Prostate gland (tissue), 2 donors: ENCODE results near the gene GNB5. TPM values are rescaled to one million over a fixed set of nuclear protein-coding genes. Genes with fewer than 3 reads are reported as not detected.
"Not testable (repeated sequence)": the region's sequence is repeated elsewhere in the genome, so short reads cannot be mapped to it uniquely, and the experiment has no call there.

ENCODE experiments used
- DNase-seq: peaks from one replicate; pipeline ENCODE4 v3.0.0-alpha.2; 2019; ENCODE audit warnings: low spot score
- H3K27ac ChIP-seq, 2 donors: fragments of 200-600 bp; sonication (generic); 2 replicates each; pipeline ENCODE4 v1.5.1; 2017 to 2019
- H3K27me3 ChIP-seq: fragments of 200-600 bp; sonication (generic); replicated peaks from 2 replicates; pipeline ENCODE4 v1.5.1; 2019; ENCODE audit not compliant: insufficient read depth
- H3K36me3 ChIP-seq, 2 donors: fragments of 200-600 bp; sonication (generic); 1 replicate in 1 of 2; 2 replicates in 1 of 2; pipeline versions ENCODE4 v1.5.1 to v1.8.1; 2017 to 2019
- H3K4me1 ChIP-seq: fragments of 200-600 bp; sonication (generic); replicated peaks from 2 replicates; pipeline ENCODE4 v1.5.1; 2019
- H3K4me3 ChIP-seq, 2 donors: fragments of 200-600 bp; sonication (generic); 2 replicates each; pipeline ENCODE4 v1.5.1; 2017 to 2019
- H3K9me3 ChIP-seq: fragments of 200-600 bp; sonication (generic); 2 replicates; pipeline ENCODE4 v1.5.1; 2017
- CTCF ChIP-seq, 4 experiments: fragments of 200-600 bp in 2 of 4; fragments of 450-650 bp in 2 of 4; sonication (generic) in 2 of 4; IDR thresholded peaks; 1 replicate in 3 of 4; 2 replicates in 1 of 4; pipeline ENCODE4 v1.5.1; 2016 to 2019; ENCODE audit warnings: antibody characterized with exemption in 4 of 4, mild to moderate bottlenecking in 2 of 4, moderate library complexity in 2 of 4
- POLR2A ChIP-seq: fragments of 450-650 bp; IDR thresholded peaks from one replicate; pipeline ENCODE4 v1.6.1; 2016; ENCODE audit warnings: antibody characterized with exemption, mild to moderate bottlenecking
- POLR2AphosphoS5 ChIP-seq: sonication (generic); formaldehyde crosslinking; IDR thresholded peaks from one replicate; pipeline ENCODE4 v1.6.1; 2017; ENCODE audit warnings: antibody characterized with exemption
- WGBS: methylation state at CpG from one replicate; pipeline ENCODE4 v1.1.5; 2018; 5-methylcytosine and 5-hydroxymethylcytosine counted together
- intact Hi-C: fragments of 100-400 bp; cut with DNase I; formaldehyde crosslinking; loops from one replicate; pipeline ENCODE4 v1.14.2; 2022
- total RNA-seq, 2 donors: library from RNA; depleted of rRNA; stranded (reverse); fragments of >200 nt; gene quantifications; one replicate each; pipeline ENCODE4 v1.1.0, GENCODE V29; 2016

Gene GNB5
- 10 to 100 TPM; 23.3 to 85.7 TPM for total RNA-seq

DNA sequence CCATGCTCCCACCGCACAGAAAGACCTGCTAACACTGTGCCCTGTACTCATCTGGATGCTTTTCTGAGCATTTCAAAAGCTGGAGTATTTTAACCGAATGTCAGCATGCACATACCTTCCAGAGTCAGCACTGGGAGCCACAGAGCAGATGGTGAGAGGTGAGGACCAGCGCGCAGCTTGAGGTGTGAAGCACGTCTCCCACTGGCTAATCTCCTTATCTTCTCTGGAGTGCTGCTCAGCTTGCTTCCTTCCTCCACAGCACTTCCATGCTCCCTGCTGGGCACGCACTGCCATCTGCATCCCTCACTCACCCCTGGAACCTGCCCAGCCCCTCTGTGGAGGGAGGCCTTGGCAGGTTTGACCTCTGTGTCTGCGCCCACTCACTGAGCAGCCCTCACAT lies at the start of gene GNB5:
Gene GNB5, minus strand, starts transcription at position 186 of the 400 bp plus-strand sequence. CDS start 6,716 bp downstream, outside the sequence.
- Histone ChIP-seq H3K36me3 (no peaks in the 10 kb centered on the region), H3K4me1 (no peaks in the 10 kb centered on the region), H3K9me3 (no peaks in the 10 kb centered on the region), H3K4me3 (no peak within 1 kb of the TSS), H3K27me3 (no peaks in the 10 kb centered on the region), H3K27ac (no peak within 1 kb of the TSS)
- TF ChIP-seq POLR2AphosphoS5 (no peak), POLR2A (no peak), CTCF (IDR thresholded peaks at IDR 0.05) (no peak)
- no peak for DNase-seq
- WGBS, result 80% methylated on average over 7 of the region's 7 CpGs
- intact Hi-C loops, result no loop called here

- intact Hi-C loops, result no loop called here
- no peak for TF ChIP-seq POLR2A
- TF ChIP-seq CTCF (IDR thresholded peaks at IDR 0.05), result no peak
- TF ChIP-seq POLR2AphosphoS5, result no peak
- DNase-seq, result no peak
- H3K9me3 ChIP-seq, result no peaks in the 10 kb centered on the region
- no peak overlapping the region for H3K4me3 ChIP-seq
- no peaks in the 10 kb centered on the region for H3K4me1 ChIP-seq
- no peaks in the 10 kb centered on the region for H3K27me3 ChIP-seq
- no peak overlapping the region for H3K27ac ChIP-seq
- WGBS, result 100% methylated on average over 3 of the region's 3 CpGs
- H3K36me3 ChIP-seq, result no peaks in the 10 kb centered on the region
Measured at GRCh38 chr15:52240166-52240565, 49.0 kb upstream of the GNB5 start.

- intact Hi-C loops, DNase-seq, H3K4me1 ChIP-seq, H3K4me3 ChIP-seq, H3K36me3 ChIP-seq, H3K27me3 ChIP-seq, H3K9me3 ChIP-seq, H3K27ac ChIP-seq: not testable (repeated sequence)
- WGBS, result 98% methylated on average over 13 of the region's 13 CpGs
Measured at GRCh38 chr15:52238989-52239525, 47.9 kb upstream of the GNB5 start.

GRCh38 chr15:52238149-52238548 lies 47.0 kb upstream of the GNB5 start:
- Histone ChIP-seq H3K4me3 (no peak overlapping the region), H3K9me3 (no peaks in the 10 kb centered on the region), H3K36me3 (no peaks in the 10 kb centered on the region), H3K27ac (no peak overlapping the region), H3K27me3 (no peaks in the 10 kb centered on the region), H3K4me1 (no peaks in the 10 kb centered on the region)
- WGBS, result 100% methylated on average over 3 of the region's 3 CpGs
- no peak for DNase-seq
- TF ChIP-seq POLR2AphosphoS5 (no peak), CTCF (IDR thresholded peaks at IDR 0.05) (no peak), POLR2A (no peak)
- intact Hi-C loops, result no loop called here

- WGBS, result 87% methylated on average over 8 of the region's 8 CpGs
- H3K27ac ChIP-seq, result no peak overlapping the region
- no peak for DNase-seq
- no peaks in the 10 kb centered on the region for H3K27me3 ChIP-seq
- intact Hi-C loops, result no loop called here
- TF ChIP-seq POLR2A (no peak), POLR2AphosphoS5 (no peak), CTCF (IDR thresholded peaks at IDR 0.05) (no peak)
- H3K9me3 ChIP-seq, result no peaks in the 10 kb centered on the region
- H3K4me3 ChIP-seq, result no peak overlapping the region
- no peaks in the 10 kb centered on the region for H3K4me1 ChIP-seq
- H3K36me3 ChIP-seq, result no peaks in the 10 kb centered on the region
Measured at GRCh38 chr15:52236013-52236412, 44.8 kb upstream of the GNB5 start.
